DMS114 treated with DMSO at 0.1 percent for 48 hours (cell line): ENCODE measurements around the gene OR2D2.
A peak's percentile ranks its signal among the peaks of the same experiment; 100 is the strongest.
"Not testable (repeated sequence)": the region's sequence is repeated elsewhere in the genome, so short reads cannot be mapped to it uniquely, and the experiment has no call there.

Experiments used
- DNase-seq: peaks from one replicate; lab custom pipeline; 2025; ENCODE audit not compliant: unreplicated experiment; lab: John Stamatoyannopoulos, UW

Gene OR2D2

GRCh38 chr11:6892400-6892799 lies at the start of gene OR2D2:
Gene OR2D2, minus strand, starts transcription at chr11:6892500. Its CDS starts 0 bp downstream, at chr11:6892500.
- DNase-seq, result no peak

- no peak for DNase-seq
Measured at GRCh38 chr11:6941970-6942369, 49.7 kb upstream of the OR2D2 start.

- DNase-seq, result no peak
Measured at GRCh38 chr11:6932145-6932544, 39.8 kb upstream of the OR2D2 start.

- DNase-seq, result no peak
Measured at GRCh38 chr11:6931146-6931713, 38.9 kb upstream of the OR2D2 start.

- no peak for DNase-seq
Measured at GRCh38 chr11:6928916-6929315, 36.6 kb upstream of the OR2D2 start.

- DNase-seq, result no peak
Measured at GRCh38 chr11:6927030-6927617, 34.8 kb upstream of the OR2D2 start.

GRCh38 chr11:6926208-6927029 lies 34.1 kb upstream of the OR2D2 start, which contains the start of gene ZNF215:
Gene ZNF215, plus strand, starts transcription at chr11:6926426. Its CDS starts 5,847 bp downstream, at chr11:6932273.
- DNase-seq, result peak; percentile 33

GRCh38 chr11:6925636-6926207 lies 33.4 kb upstream of the OR2D2 start:
- DNase-seq, result no peak

GRCh38 chr11:6925007-6925577 lies 32.8 kb upstream of the OR2D2 start:
- no peak for DNase-seq

GRCh38 chr11:6920702-6921101 lies 28.4 kb upstream of the OR2D2 start, which contains the start of gene OR2D3:
Gene OR2D3, plus strand, starts transcription at chr11:6921002. Its CDS starts 0 bp downstream, at chr11:6921002.
- no peak for DNase-seq

GRCh38 chr11:6919698-6920097 lies 27.4 kb upstream of the OR2D2 start:
- no peak for DNase-seq

GRCh38 chr11:6911948-6912347 lies 19.6 kb upstream of the OR2D2 start:
- DNase-seq, result no peak

- no peak for DNase-seq
Measured at GRCh38 chr11:6911378-6911777, 19.1 kb upstream of the OR2D2 start.

- DNase-seq, result not testable (repeated sequence)
Measured at GRCh38 chr11:6904804-6905203, 12.5 kb upstream of the OR2D2 start.

GRCh38 chr11:6900327-6900999 lies 8.2 kb upstream of the OR2D2 start:
- DNase-seq, result no peak

GRCh38 chr11:6898911-6899310 lies 6.6 kb upstream of the OR2D2 start:
- DNase-seq, result no peak

GRCh38 chr11:6895010-6895409 lies 2.7 kb upstream of the OR2D2 start:
- no peak for DNase-seq

- no peak for DNase-seq
Measured at GRCh38 chr11:6894097-6894496, 1.8 kb upstream of the OR2D2 start.

GRCh38 chr11:6889835-6890234 lies 2.5 kb downstream of the OR2D2 start:
- DNase-seq, result no peak

GRCh38 chr11:6888830-6889229 lies 3.5 kb downstream of the OR2D2 start:
- no peak for DNase-seq

GRCh38 chr11:6887711-6888110 lies 4.6 kb downstream of the OR2D2 start:
- DNase-seq, result not testable (repeated sequence)
